H1 (cell line): Measurements from ENCODE around the gene C16orf54. TPM values are rescaled to one million over a fixed set of nuclear protein-coding genes. Genes with fewer than 3 reads are reported as not detected.

Experiments used
- CBX8 ChIP-seq: fragments of 300-800, 300-1000 bp; sonication (generic); IDR thresholded peaks from 2 replicates; pipeline ENCODE4 v1.7.1; 2016; ENCODE audit warnings: low read depth, low read length, borderline replicate concordance
- GTF2F1 ChIP-seq: IDR thresholded peaks from 2 replicates; pipeline ENCODE4 v1.6.1; 2012; ENCODE audit warnings: low read depth, low read length, improper control_type of control experiment, borderline replicate concordance
- NRF1 ChIP-seq: IDR thresholded peaks from 2 replicates; pipeline ENCODE4 v1.6.1; 2011; ENCODE audit warnings: mild to moderate bottlenecking, low read depth, low read length, improper control_type of control experiment
- RAD21 ChIP-seq, 2 experiments: IDR thresholded peaks in 1 of 2; conservative IDR thresholded peaks in 1 of 2; 2 replicates each; pipeline ENCODE4 v1.6.1; 2011; ENCODE audit warnings: low read depth in 2 of 2, low read length in 2 of 2, improper control_type of control experiment in 1 of 2, inconsistent platforms in 1 of 2, mild to moderate bottlenecking in 1 of 2, moderate library complexity in 1 of 2
- SIN3A ChIP-seq, 2 experiments: IDR thresholded peaks in 1 of 2; conservative IDR thresholded peaks in 1 of 2; 2 replicates each; pipeline ENCODE4 v1.6.1; 2011 to 2012; ENCODE audit warnings: low read length in 2 of 2, improper control_type of control experiment in 1 of 2, low read depth in 1 of 2, mild to moderate bottlenecking in 1 of 2
- TEAD4 ChIP-seq: IDR thresholded peaks from 2 replicates; pipeline ENCODE4 v1.6.1; 2012; ENCODE audit warnings: low read depth, low read length, inconsistent platforms, mixed read lengths
- polyA plus RNA-seq, 7 experiments: library from polyadenylated mRNA; depleted of rRNA in 3 of 7; stranded (reverse) in 5 of 7; unstranded in 2 of 7; fragments of >200 nt in 5 of 7; fragments of 200-250 nt in 2 of 7; gene quantifications; 1 replicate in 5 of 7; 2 replicates in 1 of 7; 4 replicates in 1 of 7; pipeline versions ENCODE4 v1.2.1 to v1.2.3, GENCODE V29; 2011 to 2013; ENCODE audit warnings: missing spikeins in 2 of 7, mixed read lengths in 2 of 7
- total RNA-seq: library from RNA; stranded (reverse); fragmentation: NEBNext Ultra II Directional; extraction: Animal tissue kit (Norgen Biotek cat#: 25700); gene quantifications from 2 replicates; pipeline ENCODE4 v1.2.1, GENCODE V29; 2021
- TF ChIP-seq, protein P1 (sequence below): fragments of 300-600 bp; sonication (generic); IDR thresholded peaks from 2 replicates; pipeline ENCODE4 v1.7.1; 2012; ENCODE audit warnings: low read length, moderate library complexity, mild to moderate bottlenecking, inconsistent platforms; ENCODE audit not compliant: insufficient replicate concordance
- TF ChIP-seq, protein P2 (sequence below): IDR thresholded peaks from 2 replicates; pipeline ENCODE4 v1.6.1; 2012; ENCODE audit warnings: inconsistent platforms

The C16orf54 gene
- total and polyA plus RNA-seq, 2 of the 8 experiments (the other 6 are each of a cell fraction or from before 2014, with no cell fraction given): not detected

DNA sequence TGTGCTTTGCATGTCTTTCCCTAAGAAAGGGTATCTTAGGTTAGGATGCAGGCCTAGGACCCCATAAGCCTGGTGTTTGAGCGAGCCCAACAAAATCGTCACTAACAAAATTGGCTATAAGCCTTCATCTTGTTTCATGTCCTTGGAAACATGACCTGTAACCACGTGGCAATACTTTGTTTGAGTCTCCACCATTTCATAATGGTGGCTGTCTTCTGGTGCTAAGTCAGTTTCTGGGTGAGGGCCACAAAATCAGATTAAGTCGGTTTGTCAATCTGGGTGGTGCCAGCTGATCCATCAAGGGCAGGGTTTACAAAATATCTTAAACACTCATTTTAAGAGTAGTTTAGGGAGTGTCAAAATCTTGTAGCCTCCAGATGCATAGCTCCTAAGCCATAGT is 33.0 kb downstream of the C16orf54 start (continued):
- TF ChIP-seq, protein P1, sequence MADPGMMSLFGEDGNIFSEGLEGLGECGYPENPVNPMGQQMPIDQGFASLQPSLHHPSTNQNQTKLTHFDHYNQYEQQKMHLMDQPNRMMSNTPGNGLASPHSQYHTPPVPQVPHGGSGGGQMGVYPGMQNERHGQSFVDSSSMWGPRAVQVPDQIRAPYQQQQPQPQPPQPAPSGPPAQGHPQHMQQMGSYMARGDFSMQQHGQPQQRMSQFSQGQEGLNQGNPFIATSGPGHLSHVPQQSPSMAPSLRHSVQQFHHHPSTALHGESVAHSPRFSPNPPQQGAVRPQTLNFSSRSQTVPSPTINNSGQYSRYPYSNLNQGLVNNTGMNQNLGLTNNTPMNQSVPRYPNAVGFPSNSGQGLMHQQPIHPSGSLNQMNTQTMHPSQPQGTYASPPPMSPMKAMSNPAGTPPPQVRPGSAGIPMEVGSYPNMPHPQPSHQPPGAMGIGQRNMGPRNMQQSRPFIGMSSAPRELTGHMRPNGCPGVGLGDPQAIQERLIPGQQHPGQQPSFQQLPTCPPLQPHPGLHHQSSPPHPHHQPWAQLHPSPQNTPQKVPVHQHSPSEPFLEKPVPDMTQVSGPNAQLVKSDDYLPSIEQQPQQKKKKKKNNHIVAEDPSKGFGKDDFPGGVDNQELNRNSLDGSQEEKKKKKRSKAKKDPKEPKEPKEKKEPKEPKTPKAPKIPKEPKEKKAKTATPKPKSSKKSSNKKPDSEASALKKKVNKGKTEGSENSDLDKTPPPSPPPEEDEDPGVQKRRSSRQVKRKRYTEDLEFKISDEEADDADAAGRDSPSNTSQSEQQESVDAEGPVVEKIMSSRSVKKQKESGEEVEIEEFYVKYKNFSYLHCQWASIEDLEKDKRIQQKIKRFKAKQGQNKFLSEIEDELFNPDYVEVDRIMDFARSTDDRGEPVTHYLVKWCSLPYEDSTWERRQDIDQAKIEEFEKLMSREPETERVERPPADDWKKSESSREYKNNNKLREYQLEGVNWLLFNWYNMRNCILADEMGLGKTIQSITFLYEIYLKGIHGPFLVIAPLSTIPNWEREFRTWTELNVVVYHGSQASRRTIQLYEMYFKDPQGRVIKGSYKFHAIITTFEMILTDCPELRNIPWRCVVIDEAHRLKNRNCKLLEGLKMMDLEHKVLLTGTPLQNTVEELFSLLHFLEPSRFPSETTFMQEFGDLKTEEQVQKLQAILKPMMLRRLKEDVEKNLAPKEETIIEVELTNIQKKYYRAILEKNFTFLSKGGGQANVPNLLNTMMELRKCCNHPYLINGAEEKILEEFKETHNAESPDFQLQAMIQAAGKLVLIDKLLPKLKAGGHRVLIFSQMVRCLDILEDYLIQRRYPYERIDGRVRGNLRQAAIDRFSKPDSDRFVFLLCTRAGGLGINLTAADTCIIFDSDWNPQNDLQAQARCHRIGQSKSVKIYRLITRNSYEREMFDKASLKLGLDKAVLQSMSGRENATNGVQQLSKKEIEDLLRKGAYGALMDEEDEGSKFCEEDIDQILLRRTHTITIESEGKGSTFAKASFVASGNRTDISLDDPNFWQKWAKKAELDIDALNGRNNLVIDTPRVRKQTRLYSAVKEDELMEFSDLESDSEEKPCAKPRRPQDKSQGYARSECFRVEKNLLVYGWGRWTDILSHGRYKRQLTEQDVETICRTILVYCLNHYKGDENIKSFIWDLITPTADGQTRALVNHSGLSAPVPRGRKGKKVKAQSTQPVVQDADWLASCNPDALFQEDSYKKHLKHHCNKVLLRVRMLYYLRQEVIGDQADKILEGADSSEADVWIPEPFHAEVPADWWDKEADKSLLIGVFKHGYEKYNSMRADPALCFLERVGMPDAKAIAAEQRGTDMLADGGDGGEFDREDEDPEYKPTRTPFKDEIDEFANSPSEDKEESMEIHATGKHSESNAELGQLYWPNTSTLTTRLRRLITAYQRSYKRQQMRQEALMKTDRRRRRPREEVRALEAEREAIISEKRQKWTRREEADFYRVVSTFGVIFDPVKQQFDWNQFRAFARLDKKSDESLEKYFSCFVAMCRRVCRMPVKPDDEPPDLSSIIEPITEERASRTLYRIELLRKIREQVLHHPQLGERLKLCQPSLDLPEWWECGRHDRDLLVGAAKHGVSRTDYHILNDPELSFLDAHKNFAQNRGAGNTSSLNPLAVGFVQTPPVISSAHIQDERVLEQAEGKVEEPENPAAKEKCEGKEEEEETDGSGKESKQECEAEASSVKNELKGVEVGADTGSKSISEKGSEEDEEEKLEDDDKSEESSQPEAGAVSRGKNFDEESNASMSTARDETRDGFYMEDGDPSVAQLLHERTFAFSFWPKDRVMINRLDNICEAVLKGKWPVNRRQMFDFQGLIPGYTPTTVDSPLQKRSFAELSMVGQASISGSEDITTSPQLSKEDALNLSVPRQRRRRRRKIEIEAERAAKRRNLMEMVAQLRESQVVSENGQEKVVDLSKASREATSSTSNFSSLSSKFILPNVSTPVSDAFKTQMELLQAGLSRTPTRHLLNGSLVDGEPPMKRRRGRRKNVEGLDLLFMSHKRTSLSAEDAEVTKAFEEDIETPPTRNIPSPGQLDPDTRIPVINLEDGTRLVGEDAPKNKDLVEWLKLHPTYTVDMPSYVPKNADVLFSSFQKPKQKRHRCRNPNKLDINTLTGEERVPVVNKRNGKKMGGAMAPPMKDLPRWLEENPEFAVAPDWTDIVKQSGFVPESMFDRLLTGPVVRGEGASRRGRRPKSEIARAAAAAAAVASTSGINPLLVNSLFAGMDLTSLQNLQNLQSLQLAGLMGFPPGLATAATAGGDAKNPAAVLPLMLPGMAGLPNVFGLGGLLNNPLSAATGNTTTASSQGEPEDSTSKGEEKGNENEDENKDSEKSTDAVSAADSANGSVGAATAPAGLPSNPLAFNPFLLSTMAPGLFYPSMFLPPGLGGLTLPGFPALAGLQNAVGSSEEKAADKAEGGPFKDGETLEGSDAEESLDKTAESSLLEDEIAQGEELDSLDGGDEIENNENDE: no peak
- TF ChIP-seq GTF2F1 (no peak), TEAD4 (no peak), NRF1 (no peak), RAD21 (IDR thresholded peaks at IDR 0.05 in 1 of 2, conservative IDR thresholded peaks at IDR 0.05 in 1 of 2; ENCODE audit: low read depth in 2 of 2, low read length in 2 of 2) (no peak), CBX8 (no peak), SIN3A (conservative IDR thresholded peaks at IDR 0.05 in 1 of 2, IDR thresholded peaks at IDR 0.05 in 1 of 2; ENCODE audit: low read depth in 1 of 2, low read length in 2 of 2) (no peak)
- TF ChIP-seq, protein P2, sequence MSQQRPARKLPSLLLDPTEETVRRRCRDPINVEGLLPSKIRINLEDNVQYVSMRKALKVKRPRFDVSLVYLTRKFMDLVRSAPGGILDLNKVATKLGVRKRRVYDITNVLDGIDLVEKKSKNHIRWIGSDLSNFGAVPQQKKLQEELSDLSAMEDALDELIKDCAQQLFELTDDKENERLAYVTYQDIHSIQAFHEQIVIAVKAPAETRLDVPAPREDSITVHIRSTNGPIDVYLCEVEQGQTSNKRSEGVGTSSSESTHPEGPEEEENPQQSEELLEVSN: no peak
